Endothelial cell of umbilical vein (primary cell): Measurements from ENCODE around the gene CD40. TPM values are rescaled to one million over a fixed set of nuclear protein-coding genes. Genes with fewer than 3 reads are reported as not detected.

Experiments
- BruUV-seq: library from RNA; stranded (reverse); fragments of 400-500 nt; replicated peaks from 2 replicates; lab custom pipeline; 2021; lab: Mats Ljungman, UMichigan
- CTCF ChIA-PET: fragments of 300-600, 350-600 bp; sonication (Branson Sonifier 250); formaldehyde crosslinking; loops from one replicate; lab custom pipeline; 2021; ENCODE audit warnings: antibody characterized with exemption, inconsistent platforms; lab: Charles Lee
- POLR2A ChIA-PET: fragments of 300-600, 350-600 bp; sonication (Branson Sonifier 250); formaldehyde crosslinking; loops from one replicate; lab custom pipeline; 2021; ENCODE audit warnings: antibody characterized with exemption, inconsistent platforms; lab: Charles Lee
- DNase-seq: peaks from one replicate; pipeline ENCODE4 v3.0.0-alpha.2; 2011; ENCODE audit warnings: low read depth, low spot score
- FAIRE-seq: peaks from 2 replicates; lab custom pipeline; 2011; peaks lifted over from hg19 to GRCh38; lab: Jason Lieb, UNC
- H2AFZ ChIP-seq: 2 replicates; pipeline ENCODE4 v1.6.0; 2012; ENCODE audit warnings: low read depth, low read length, control low read depth, inconsistent platforms
- H3K27ac ChIP-seq: 2 replicates; pipeline ENCODE4 v1.5.1; 2011; ENCODE audit warnings: low read depth, mild to moderate bottlenecking, control low read depth, low read length, moderate library complexity; ENCODE audit not compliant: insufficient read depth
- H3K27me3 ChIP-seq, 2 experiments: 2 replicates each; pipeline versions ENCODE4 v1.6.0 to v1.6.1; 2011; ENCODE audit warnings: low read length in 2 of 2, mixed read lengths in 1 of 2; ENCODE audit not compliant: control insufficient read depth in 2 of 2, insufficient read depth in 2 of 2
- H3K36me3 ChIP-seq, 2 experiments: 2 replicates in 1 of 2; 3 replicates in 1 of 2; pipeline ENCODE4 v1.5.1; 2011; ENCODE audit warnings: low read length in 2 of 2, mild to moderate bottlenecking in 1 of 2, moderate library complexity in 1 of 2; ENCODE audit not compliant: control insufficient read depth in 2 of 2, insufficient read depth in 2 of 2; ENCODE audit errors: extremely low read depth in 1 of 2
- H3K4me1 ChIP-seq: 3 replicates; pipeline ENCODE4 v1.5.1; 2011; ENCODE audit warnings: mild to moderate bottlenecking, low read length; ENCODE audit not compliant: control insufficient read depth, insufficient read depth; ENCODE audit errors: extremely low read depth
- H3K4me2 ChIP-seq: 2 replicates; pipeline ENCODE4 v1.6.1; 2011; ENCODE audit warnings: low read length, control low read depth, mixed read lengths; ENCODE audit not compliant: insufficient read depth
- H3K4me3 ChIP-seq, 3 experiments: fragments of 200-600 bp in 1 of 3; sonication (generic), shearing (Covaris generic) in 1 of 3; replicated peaks in 1 of 3; 2 replicates each; pipeline ENCODE4 v1.5.1; 2011 to 2016; ENCODE audit warnings: control low read depth in 3 of 3, low read length in 3 of 3, mild to moderate bottlenecking in 2 of 3, inconsistent platforms in 1 of 3, low read depth in 1 of 3, moderate library complexity in 1 of 3; ENCODE audit not compliant: insufficient read depth in 1 of 3
- H3K79me2 ChIP-seq: 2 replicates; pipeline ENCODE4 v1.6.0; 2012; ENCODE audit warnings: low read length, inconsistent platforms; ENCODE audit not compliant: control insufficient read depth, insufficient read depth
- H3K9ac ChIP-seq: replicated peaks from 2 replicates; pipeline ENCODE3; 2011; ENCODE audit warnings: low read length, control low read depth; ENCODE audit not compliant: insufficient read depth; ENCODE audit errors: extremely low read depth
- H3K9me1 ChIP-seq: replicated peaks from 3 replicates; pipeline ENCODE4 v1.6.0; 2011; ENCODE audit warnings: mild to moderate bottlenecking, low read length; ENCODE audit not compliant: control insufficient read depth, insufficient read depth; ENCODE audit errors: extremely low read depth
- H3K9me3 ChIP-seq: replicated peaks from 2 replicates; pipeline ENCODE4 v1.5.1; 2012; ENCODE audit warnings: low read length, inconsistent platforms; ENCODE audit not compliant: control insufficient read depth, insufficient read depth
- H4K20me1 ChIP-seq: replicated peaks from 2 replicates; pipeline ENCODE3; 2011; ENCODE audit warnings: mild to moderate bottlenecking, low read length; ENCODE audit not compliant: control insufficient read depth, insufficient read depth; ENCODE audit errors: extremely low read depth
- EZH2 ChIP-seq: IDR thresholded peaks from 2 replicates; pipeline ENCODE4 v1.6.1; 2012; ENCODE audit warnings: borderline replicate concordance, low read depth, mild to moderate bottlenecking, moderate library complexity, low read length, inconsistent platforms; ENCODE audit not compliant: severe bottlenecking
- FOS ChIP-seq: IDR thresholded peaks from 2 replicates; pipeline ENCODE4 v1.6.1; 2011; ENCODE audit warnings: mild to moderate bottlenecking, low read length, moderate library complexity, borderline replicate concordance; ENCODE audit not compliant: insufficient read depth
- GATA2 ChIP-seq: IDR thresholded peaks from 2 replicates; pipeline ENCODE4 v1.7.0; 2011; ENCODE audit warnings: low read depth, mild to moderate bottlenecking, moderate library complexity, mixed read lengths, low read length; ENCODE audit not compliant: insufficient read length, insufficient read depth
- JUN ChIP-seq: IDR thresholded peaks from 2 replicates; pipeline ENCODE4 v1.6.1; 2011; ENCODE audit warnings: borderline replicate concordance, low read depth; ENCODE audit not compliant: insufficient read length, insufficient read depth
- MAX ChIP-seq: IDR thresholded peaks from 2 replicates; pipeline ENCODE4 v1.6.1; 2011; ENCODE audit not compliant: insufficient read depth, insufficient read length
- MYC ChIP-seq: IDR thresholded peaks from one replicate; pipeline ENCODE4 v1.6.1; 2011; ENCODE audit warnings: mild to moderate bottlenecking, low read depth, low read length
- POLR2A ChIP-seq: IDR thresholded peaks from 2 replicates; pipeline ENCODE4 v1.6.1; 2012; ENCODE audit warnings: low read depth, mild to moderate bottlenecking, control low read depth, low read length
- POLR2AphosphoS5 ChIP-seq: IDR thresholded peaks from 2 replicates; pipeline ENCODE4 v1.6.1; 2012; ENCODE audit warnings: low read depth, mild to moderate bottlenecking, control low read depth, low read length, moderate library complexity; ENCODE audit not compliant: insufficient read depth
- dilution Hi-C: fragments of 300-500 bp; cut with MboI; formaldehyde crosslinking; loops from one replicate; pipeline ENCODE4 v1.15.0; 2019; ENCODE audit warnings: low sequenced_read_pairs; ENCODE audit not compliant: extremely low pct_ligation_motif_present
- intact Hi-C: fragments of 100-400 bp; cut with micrococcal nuclease; formaldehyde crosslinking; loops from one replicate; pipeline ENCODE4 v1.10.0; 2022
- polyA plus RNA-seq, 4 experiments: library from polyadenylated mRNA; depleted of rRNA in 3 of 4; stranded (reverse) in 3 of 4; unstranded in 1 of 4; fragments of >200 nt; gene quantifications; 2 replicates each; pipeline versions ENCODE4 v1.2.1 to v1.2.3, GENCODE V29; 2011 to 2012; ENCODE audit warnings: missing spikeins in 1 of 4
- total RNA-seq: library from RNA; stranded (reverse); gene quantifications from 2 replicates; pipeline ENCODE4 v1.2.3, GENCODE V29; 2021
- TF ChIP-seq, protein P1 (sequence below), 2 donors: IDR thresholded peaks; 1 replicate in 1 of 2; 2 replicates in 1 of 2; pipeline ENCODE4 v1.5.1; 2011; ENCODE audit warnings: low read length in 2 of 2, mild to moderate bottlenecking in 2 of 2, moderate library complexity in 2 of 2, control low read depth in 1 of 2, inconsistent platforms in 1 of 2, low read depth in 1 of 2; ENCODE audit not compliant: insufficient read depth in 1 of 2; ENCODE audit errors: extremely low read depth in 1 of 2

Gene CD40
- total and polyA plus RNA-seq, 2 donors (not counting 3 experiments of a cell fraction or from before 2014, with no cell fraction given): 36.6 to 38.3 TPM

DNA sequence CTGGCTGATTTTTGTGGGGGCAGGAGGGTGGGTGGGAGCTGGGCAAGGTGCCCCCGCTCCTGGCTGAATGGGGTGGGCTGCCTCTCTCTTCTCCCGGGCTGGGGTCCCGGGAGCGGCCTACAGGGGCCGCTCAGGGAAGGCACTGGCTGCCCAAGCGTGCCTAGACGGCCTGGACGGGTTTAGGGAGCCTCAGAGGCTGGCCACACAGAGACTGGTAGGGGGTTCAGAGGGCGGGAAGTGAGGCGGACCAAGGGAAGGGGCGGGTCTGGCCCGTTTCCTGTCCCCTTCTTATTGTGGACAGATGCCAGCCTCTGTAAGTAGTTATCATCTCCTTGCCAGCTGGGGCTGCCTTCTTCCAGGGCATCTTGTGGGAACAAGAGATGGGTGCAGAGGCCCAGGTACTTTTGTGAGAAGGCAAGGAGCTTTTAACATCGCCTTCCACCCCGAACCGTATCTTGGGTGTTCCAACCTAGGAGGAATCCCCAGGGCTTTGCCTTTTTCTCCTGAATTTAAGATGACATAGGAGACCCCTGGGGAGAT is 437 bp downstream of the CD40 start:
- Histone ChIP-seq H3K4me3 (peak overlapping the region in 2 of 3 experiments; percentile 9 to 54), H3K27ac (no peak overlapping the region), H3K36me3 (peaks cover 0 to 9% of the 10 kb centered on the region in 2 experiments), H4K20me1 (no peaks in the 10 kb centered on the region), H3K9me3 (no peaks in the 10 kb centered on the region), H3K9ac (no peak overlapping the region), H3K79me2 (no peaks in the 10 kb centered on the region), H3K4me1 (peaks cover 28% of the 10 kb centered on the region), H3K9me1 (no peaks in the 10 kb centered on the region), H3K27me3 (peaks cover 2 to 6% of the 10 kb centered on the region in 2 experiments), H3K4me2 (peak overlapping the region; percentile 46), H2AFZ (peak overlapping the region; percentile 65)
- CTCF ChIA-PET: interaction anchor here (1.7 to 2.1 kb wide), 2 partner anchors 10 to 14 kb away, joined by 8 to 9 read pairs; no protein-coding TSS in a partner anchor
- TF ChIP-seq, protein P1, sequence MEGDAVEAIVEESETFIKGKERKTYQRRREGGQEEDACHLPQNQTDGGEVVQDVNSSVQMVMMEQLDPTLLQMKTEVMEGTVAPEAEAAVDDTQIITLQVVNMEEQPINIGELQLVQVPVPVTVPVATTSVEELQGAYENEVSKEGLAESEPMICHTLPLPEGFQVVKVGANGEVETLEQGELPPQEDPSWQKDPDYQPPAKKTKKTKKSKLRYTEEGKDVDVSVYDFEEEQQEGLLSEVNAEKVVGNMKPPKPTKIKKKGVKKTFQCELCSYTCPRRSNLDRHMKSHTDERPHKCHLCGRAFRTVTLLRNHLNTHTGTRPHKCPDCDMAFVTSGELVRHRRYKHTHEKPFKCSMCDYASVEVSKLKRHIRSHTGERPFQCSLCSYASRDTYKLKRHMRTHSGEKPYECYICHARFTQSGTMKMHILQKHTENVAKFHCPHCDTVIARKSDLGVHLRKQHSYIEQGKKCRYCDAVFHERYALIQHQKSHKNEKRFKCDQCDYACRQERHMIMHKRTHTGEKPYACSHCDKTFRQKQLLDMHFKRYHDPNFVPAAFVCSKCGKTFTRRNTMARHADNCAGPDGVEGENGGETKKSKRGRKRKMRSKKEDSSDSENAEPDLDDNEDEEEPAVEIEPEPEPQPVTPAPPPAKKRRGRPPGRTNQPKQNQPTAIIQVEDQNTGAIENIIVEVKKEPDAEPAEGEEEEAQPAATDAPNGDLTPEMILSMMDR (IDR thresholded peaks at IDR 0.05; ENCODE audit: extremely low read depth in 1 of 2, insufficient read depth in 1 of 2, low read depth in 1 of 2, low read length in 2 of 2): peak in 1 of 2 donors; percentile 19
- TF ChIP-seq MYC: no peak
- DNase-seq (peak; percentile 48), FAIRE-seq (peak; percentile 71)
- BruUV-seq: no TSS peak
- dilution Hi-C loops: no loop called here
- intact Hi-C loops: loop anchor here (2.0 kb wide), 1 partner anchor 28 kb away; no protein-coding TSS in a partner anchor
- POLR2A ChIA-PET: no interaction called here

- TF ChIP-seq, protein P1 (IDR thresholded peaks at IDR 0.05; ENCODE audit: extremely low read depth in 1 of 2, insufficient read depth in 1 of 2, low read depth in 1 of 2, low read length in 2 of 2): no peak
- TF ChIP-seq GATA2 (no peak), POLR2A (no peak), FOS (no peak), POLR2AphosphoS5 (no peak), MAX (no peak), MYC (no peak), EZH2 (no peak), JUN (no peak)
- no peak for FAIRE-seq
- H3K9me3 ChIP-seq: no peaks in the 10 kb centered on the region
- no peak overlapping the region for H3K27ac ChIP-seq
- H3K27me3 ChIP-seq: peaks cover 2 to 5% of the 10 kb centered on the region in 2 experiments
- peaks cover 0 to 12% of the 10 kb centered on the region in 2 experiments for H3K36me3 ChIP-seq
- H2AFZ ChIP-seq: no peak overlapping the region
- peak; percentile 9 for DNase-seq
- H3K4me3 ChIP-seq: peak overlapping the region in 2 of 3 experiments; percentile 4 to 9
- dilution Hi-C loops: no loop called here
- CTCF ChIA-PET: interaction anchor here (1.7 to 2.1 kb wide), 2 partner anchors 9 to 13 kb away, joined by 8 to 9 read pairs; no protein-coding TSS in a partner anchor
- peak overlapping the region; percentile 46 for H3K4me2 ChIP-seq
- no peak overlapping the region for H3K9ac ChIP-seq
- H4K20me1 ChIP-seq: no peaks in the 10 kb centered on the region
- intact Hi-C loops: loop anchor here (2.0 kb wide), 1 partner anchor 28 kb away; no protein-coding TSS in a partner anchor
- no peaks in the 10 kb centered on the region for H3K9me1 ChIP-seq
- peaks cover 28% of the 10 kb centered on the region for H3K4me1 ChIP-seq
- no TSS peak for BruUV-seq
- no peaks in the 10 kb centered on the region for H3K79me2 ChIP-seq
- POLR2A ChIA-PET: no interaction called here
These were observed 973 bp downstream of the CD40 start for GRCh38 chr20:46119028-46119546.
